HG02870 (cell line): ENCODE data around the gene GAS5.

ENCODE experiments used
- ATAC-seq: cut with Tn5 transposase; IDR thresholded peaks from one replicate; pipeline ENCODE4 v1.9.1; 2021; ENCODE audit warnings: mild to moderate bottlenecking, moderate library complexity; ENCODE audit not compliant: unreplicated experiment

GAS5 gene

DNA sequence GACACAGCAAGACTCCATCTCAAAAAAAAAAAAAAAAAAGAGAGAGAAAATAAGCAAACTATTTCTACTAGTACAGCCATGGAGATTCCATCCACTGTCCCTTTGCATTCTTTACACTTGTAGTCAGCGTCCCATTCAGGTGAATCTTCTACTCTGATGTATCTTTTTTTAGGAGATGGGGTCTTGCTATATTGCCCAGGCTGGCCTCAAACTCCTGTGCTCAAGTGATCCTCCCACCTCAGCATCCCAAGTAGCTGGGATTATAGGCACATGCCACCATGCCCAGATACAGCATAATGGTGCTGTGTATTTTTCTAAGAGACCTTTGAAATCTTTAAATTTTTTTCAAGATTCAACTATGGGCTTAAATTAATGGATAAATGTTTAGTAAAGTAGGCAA, 35.0 kb downstream of the GAS5 start:
- ATAC-seq: no peak

DNA sequence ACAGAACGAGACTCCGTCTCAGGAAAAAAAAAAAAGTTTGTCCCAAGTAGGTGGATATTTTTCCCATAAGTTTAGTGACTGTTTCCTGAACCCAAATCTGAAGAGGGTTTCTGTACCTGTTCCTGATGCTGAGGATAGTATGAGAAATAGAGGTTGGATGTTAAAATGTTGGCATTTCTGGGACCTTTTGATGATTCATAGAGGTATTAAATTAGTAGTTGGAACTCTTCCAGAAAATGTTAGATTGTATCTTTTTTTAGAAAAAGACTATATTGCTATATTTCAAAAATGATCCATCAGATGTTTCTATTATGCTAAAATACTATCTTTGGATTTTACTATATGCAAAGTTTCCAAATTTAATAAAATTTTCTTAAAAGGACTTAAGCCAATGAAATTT, 40.2 kb downstream of the GAS5 start:
- no peak for ATAC-seq

DNA sequence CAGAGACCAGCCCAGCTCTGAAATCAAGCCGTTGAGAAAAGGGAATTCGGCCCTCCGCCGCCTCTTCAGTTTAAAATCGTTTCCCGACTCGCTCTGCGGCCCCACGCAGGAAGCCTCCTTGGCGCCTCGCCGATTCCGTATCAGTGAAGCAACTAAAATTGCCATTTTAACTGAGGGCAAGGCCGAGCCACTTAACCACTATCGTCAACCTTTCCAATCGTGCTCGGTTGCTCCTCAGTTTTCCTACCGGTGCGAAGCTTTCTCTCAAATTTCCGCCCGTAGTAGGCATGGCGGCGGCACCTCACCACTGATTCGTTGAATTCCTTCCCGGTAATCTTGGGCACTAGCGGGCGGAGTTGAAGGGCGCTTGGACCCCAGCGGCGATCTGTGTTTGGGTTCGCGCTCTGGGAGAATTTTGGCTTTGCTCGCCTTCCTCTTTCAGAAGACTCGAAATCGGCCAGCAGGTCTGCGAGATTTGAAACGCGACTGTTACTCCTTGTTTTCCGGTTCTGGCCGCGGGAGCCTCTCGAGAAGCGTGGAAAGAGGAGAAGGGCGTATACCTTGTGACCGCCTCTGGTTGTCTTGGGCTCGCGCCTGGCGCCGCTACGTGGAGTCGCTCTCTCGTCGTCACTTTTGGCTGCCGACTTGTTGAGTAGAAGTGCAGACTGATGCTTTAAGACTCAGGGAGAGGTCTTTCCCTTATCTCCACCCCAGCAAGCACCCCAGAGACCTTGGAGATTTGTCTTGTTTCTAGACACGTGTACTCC, 43.3 kb downstream of the GAS5 start, which contains the start of the genes CENPL and DARS2:
TSS of gene CENPL (minus strand) at position 569 of the 767 bp plus-strand sequence. CDS start 13,584 bp downstream, outside the sequence.
TSS of gene DARS2 (plus strand) at position 359 of the 767 bp plus-strand sequence. CDS start 557 bp downstream, outside the sequence.
- ATAC-seq: peak; percentile 79

DNA sequence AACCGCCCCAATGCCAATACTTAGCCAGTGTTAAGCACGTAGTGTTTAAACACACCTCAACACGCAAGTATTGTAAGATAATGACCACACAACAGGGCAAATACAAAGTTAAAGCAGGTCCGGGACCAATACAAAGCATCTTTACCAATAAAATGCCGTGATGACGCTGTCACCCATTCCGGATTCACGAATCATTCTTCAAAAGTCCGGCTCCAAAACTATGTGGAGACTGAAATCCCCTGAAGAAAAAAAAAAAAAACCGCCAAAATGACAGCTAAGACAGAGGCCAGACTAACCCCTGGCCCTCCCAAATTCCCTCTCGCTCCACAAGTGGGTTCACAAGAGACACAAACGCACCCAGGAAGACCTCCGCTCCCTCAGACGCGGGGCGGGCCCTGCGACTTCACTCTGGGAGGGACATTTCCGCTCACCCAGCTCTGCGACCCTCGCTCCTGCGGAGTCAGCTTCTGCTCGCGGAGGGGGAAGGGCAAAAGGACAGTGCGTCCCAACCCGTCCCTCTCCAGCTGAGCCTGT, 43.9 kb downstream of the GAS5 start:
- ATAC-seq: peak; percentile 29

DNA sequence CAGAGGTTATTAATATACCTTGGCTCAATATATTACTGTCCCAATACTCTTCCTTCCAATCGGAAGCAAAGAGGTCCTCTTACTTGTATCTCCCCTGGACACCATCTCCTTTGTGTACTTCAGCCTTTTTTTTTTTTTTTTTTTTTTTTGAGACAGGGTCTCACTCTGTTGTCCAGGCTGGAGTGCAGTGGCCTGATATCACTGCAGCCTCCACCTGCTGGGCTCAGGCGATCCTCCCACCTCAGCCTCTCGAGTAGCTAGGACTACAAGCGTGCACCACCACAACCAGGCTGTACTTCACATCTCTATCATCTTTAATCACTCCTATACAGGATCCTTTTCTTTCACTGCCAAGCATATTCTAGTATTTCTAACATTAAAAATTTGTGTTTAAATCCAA, 46.1 kb downstream of the GAS5 start:
- ATAC-seq: no peak

DNA sequence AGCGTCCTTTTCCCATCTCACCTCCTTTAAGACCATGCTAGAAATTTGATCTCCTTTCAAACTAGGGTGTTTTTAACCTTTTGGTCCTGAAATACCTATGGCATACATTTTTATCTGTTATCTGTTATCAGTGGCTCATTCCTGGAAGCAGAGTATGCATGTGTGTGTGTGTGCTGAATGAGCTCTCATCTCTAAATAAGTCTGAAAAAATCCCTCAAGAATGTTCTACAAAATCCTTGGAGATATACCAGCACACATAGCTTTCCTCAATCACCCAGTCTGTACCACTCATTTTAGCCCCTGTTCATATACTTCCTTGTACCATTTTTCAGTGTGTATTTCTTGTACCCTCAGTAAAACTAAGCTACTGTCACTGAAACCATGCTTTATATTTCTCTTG, 49.3 kb downstream of the GAS5 start:
- no peak for ATAC-seq
